OCI-LY7 (cell line): ENCODE data around the gene RNF186. TPM values are rescaled to one million over a fixed set of nuclear protein-coding genes. Genes with fewer than 3 reads are reported as not detected.

Experiments
- BruUV-seq: library from RNA; stranded (reverse); fragments of 400-500 nt; replicated peaks from 2 replicates; lab custom pipeline; 2021; lab: Mats Ljungman, UMichigan
- CTCF ChIA-PET: fragments of 300-600 bp; sonication (Branson Sonifier 250); formaldehyde crosslinking; loops from one replicate; lab custom pipeline; 2022; ENCODE audit warnings: antibody characterized with exemption; ENCODE audit not compliant: unreplicated experiment; lab: Charles Lee
- POLR2A ChIA-PET: fragments of 300-600 bp; sonication (Branson Sonifier 250); formaldehyde crosslinking; loops from one replicate; lab custom pipeline; 2022; ENCODE audit warnings: antibody characterized with exemption; lab: Charles Lee
- DNase-seq: peaks from one replicate; pipeline ENCODE4 v3.0.0-alpha.2; 2015; ENCODE audit warnings: low spot score
- H2AFZ ChIP-seq: fragments of 200-600 bp; sonication (generic), shearing (Covaris generic); 2 replicates; pipeline ENCODE4 v1.6.1; 2014; ENCODE audit warnings: mild to moderate bottlenecking, antibody characterized with exemption, low read length, moderate library complexity
- H3K27ac ChIP-seq: fragments of 200-600 bp; sonication (generic); 2 replicates; pipeline ENCODE4 v1.5.1; 2014; ENCODE audit warnings: mixed run types, low read depth, mild to moderate bottlenecking, moderate library complexity, low read length, inconsistent platforms; ENCODE audit not compliant: poor library complexity, severe bottlenecking
- H3K36me3 ChIP-seq: fragments of 200-600 bp; sonication (generic); 2 replicates; pipeline ENCODE4 v1.6.1; 2014; ENCODE audit warnings: mild to moderate bottlenecking, antibody characterized with exemption, low read length, moderate library complexity, mixed read lengths; ENCODE audit not compliant: insufficient read depth
- H3K4me1 ChIP-seq: fragments of 200-600 bp; sonication (generic); 2 replicates; pipeline ENCODE4 v1.5.1; 2014; ENCODE audit warnings: mild to moderate bottlenecking, low read length; ENCODE audit not compliant: insufficient read depth, poor library complexity, severe bottlenecking
- H3K4me2 ChIP-seq: fragments of 200-600 bp; sonication (generic); 2 replicates; pipeline ENCODE4 v1.6.1; 2014; ENCODE audit warnings: mild to moderate bottlenecking, low read length
- H3K4me3 ChIP-seq: fragments of 200-600 bp; sonication (generic); 2 replicates; pipeline ENCODE4 v1.5.1; 2014; ENCODE audit warnings: mild to moderate bottlenecking, low read depth, low read length; ENCODE audit not compliant: poor library complexity, severe bottlenecking
- H3K79me2 ChIP-seq: fragments of 200-600 bp; sonication (generic); 2 replicates; pipeline ENCODE4 v1.6.1; 2016; ENCODE audit warnings: low read depth, mild to moderate bottlenecking, low read length, moderate library complexity, mixed read lengths; ENCODE audit not compliant: insufficient read depth
- H3K9me2 ChIP-seq: fragments of 200-600 bp; sonication (generic); 2 replicates; pipeline ENCODE4 v1.6.1; 2016; ENCODE audit warnings: mild to moderate bottlenecking, low read length, mixed read lengths; ENCODE audit not compliant: insufficient read depth
- H3K9me3 ChIP-seq: fragments of 200-600 bp; sonication (generic); 2 replicates; pipeline ENCODE4 v1.6.1; 2014; ENCODE audit warnings: mild to moderate bottlenecking, mixed run types, low read length, mixed read lengths
- H4K20me1 ChIP-seq: fragments of 200-600 bp; sonication (generic); 2 replicates; pipeline ENCODE4 v1.6.1; 2014; ENCODE audit warnings: mild to moderate bottlenecking, antibody characterized with exemption, low read length, moderate library complexity, mixed read lengths; ENCODE audit not compliant: insufficient read depth
- EZH2phosphoT487 ChIP-seq: fragments of 200-600 bp; sonication (generic); IDR thresholded peaks from 2 replicates; pipeline ENCODE4 v1.6.1; 2018; ENCODE audit warnings: low read depth, borderline replicate concordance, mild to moderate bottlenecking, mixed run types, antibody characterized with exemption, low read length, moderate library complexity, mixed read lengths
- intact Hi-C: fragments of 100-400 bp; cut with micrococcal nuclease; formaldehyde crosslinking; loops from one replicate; pipeline ENCODE4 v1.10.0; 2022; ENCODE audit not compliant: unreplicated experiment
- total RNA-seq, 2 experiments: library from RNA; depleted of rRNA in 1 of 2; stranded (reverse); fragments of >200 nt in 1 of 2; shearing (Covaris generic) in 1 of 2; gene quantifications; 2 replicates each; pipeline ENCODE4 v1.2.3, GENCODE V29; 2014 to 2022
- TF ChIP-seq, protein P1 (sequence below): fragments of 200-600 bp; sonication (generic); conservative IDR thresholded peaks from 2 replicates; pipeline ENCODE4 v1.5.1; 2014; ENCODE audit warnings: mild to moderate bottlenecking, antibody characterized with exemption, low read length, moderate library complexity, mixed read lengths

The RNF186 gene
- total RNA-seq, 2 experiments from 2014 or later = not detected

GRCh38 chr1:19769211-19769932 is 45.7 kb downstream of the RNF186 start:
- CTCF ChIA-PET = no interaction called here
- Histone ChIP-seq H3K27ac (no peak overlapping the region), H3K36me3 (no peaks in the 10 kb centered on the region), H3K4me3 (no peak overlapping the region), H3K79me2 (no peaks in the 10 kb centered on the region), H3K4me2 (no peak overlapping the region), H2AFZ (no peak overlapping the region), H4K20me1 (no peaks in the 10 kb centered on the region), H3K9me3 (no peaks in the 10 kb centered on the region), H3K9me2 (no peaks in the 10 kb centered on the region), H3K4me1 (peaks cover 7% of the 10 kb centered on the region)
- BruUV-seq = no TSS peak
- intact Hi-C loops = no loop called here
- TF ChIP-seq EZH2phosphoT487 = no peak
- TF ChIP-seq, protein P1, sequence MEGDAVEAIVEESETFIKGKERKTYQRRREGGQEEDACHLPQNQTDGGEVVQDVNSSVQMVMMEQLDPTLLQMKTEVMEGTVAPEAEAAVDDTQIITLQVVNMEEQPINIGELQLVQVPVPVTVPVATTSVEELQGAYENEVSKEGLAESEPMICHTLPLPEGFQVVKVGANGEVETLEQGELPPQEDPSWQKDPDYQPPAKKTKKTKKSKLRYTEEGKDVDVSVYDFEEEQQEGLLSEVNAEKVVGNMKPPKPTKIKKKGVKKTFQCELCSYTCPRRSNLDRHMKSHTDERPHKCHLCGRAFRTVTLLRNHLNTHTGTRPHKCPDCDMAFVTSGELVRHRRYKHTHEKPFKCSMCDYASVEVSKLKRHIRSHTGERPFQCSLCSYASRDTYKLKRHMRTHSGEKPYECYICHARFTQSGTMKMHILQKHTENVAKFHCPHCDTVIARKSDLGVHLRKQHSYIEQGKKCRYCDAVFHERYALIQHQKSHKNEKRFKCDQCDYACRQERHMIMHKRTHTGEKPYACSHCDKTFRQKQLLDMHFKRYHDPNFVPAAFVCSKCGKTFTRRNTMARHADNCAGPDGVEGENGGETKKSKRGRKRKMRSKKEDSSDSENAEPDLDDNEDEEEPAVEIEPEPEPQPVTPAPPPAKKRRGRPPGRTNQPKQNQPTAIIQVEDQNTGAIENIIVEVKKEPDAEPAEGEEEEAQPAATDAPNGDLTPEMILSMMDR = no peak
- POLR2A ChIA-PET = no interaction called here
- no peak for DNase-seq

- Histone ChIP-seq H3K4me1 (peaks cover 7% of the 10 kb centered on the region), H3K4me3 (no peak overlapping the region), H2AFZ (no peak overlapping the region), H3K9me2 (no peaks in the 10 kb centered on the region), H3K4me2 (no peak overlapping the region), H3K9me3 (no peaks in the 10 kb centered on the region), H3K27ac (no peak overlapping the region), H3K79me2 (no peaks in the 10 kb centered on the region), H4K20me1 (no peaks in the 10 kb centered on the region), H3K36me3 (no peaks in the 10 kb centered on the region)
- POLR2A ChIA-PET = interaction anchor here (0.7 kb wide), 1 partner anchor 504 kb away, joined by 3 read pairs; no protein-coding TSS in a partner anchor
- DNase-seq = no peak
- TF ChIP-seq, protein P1 = no peak
- TF ChIP-seq EZH2phosphoT487 = no peak
- intact Hi-C loops = no loop called here
- CTCF ChIA-PET = no interaction called here
- no TSS peak for BruUV-seq
These were observed 46.5 kb downstream of the RNF186 start for GRCh38 chr1:19768353-19769210.
